ENCODE results near the gene UBE3A.
"Not testable (repeated sequence)": the region's sequence is repeated elsewhere in the genome, so short reads cannot be mapped to it uniquely, and the experiment has no call there.

UBE3A gene

DNA sequence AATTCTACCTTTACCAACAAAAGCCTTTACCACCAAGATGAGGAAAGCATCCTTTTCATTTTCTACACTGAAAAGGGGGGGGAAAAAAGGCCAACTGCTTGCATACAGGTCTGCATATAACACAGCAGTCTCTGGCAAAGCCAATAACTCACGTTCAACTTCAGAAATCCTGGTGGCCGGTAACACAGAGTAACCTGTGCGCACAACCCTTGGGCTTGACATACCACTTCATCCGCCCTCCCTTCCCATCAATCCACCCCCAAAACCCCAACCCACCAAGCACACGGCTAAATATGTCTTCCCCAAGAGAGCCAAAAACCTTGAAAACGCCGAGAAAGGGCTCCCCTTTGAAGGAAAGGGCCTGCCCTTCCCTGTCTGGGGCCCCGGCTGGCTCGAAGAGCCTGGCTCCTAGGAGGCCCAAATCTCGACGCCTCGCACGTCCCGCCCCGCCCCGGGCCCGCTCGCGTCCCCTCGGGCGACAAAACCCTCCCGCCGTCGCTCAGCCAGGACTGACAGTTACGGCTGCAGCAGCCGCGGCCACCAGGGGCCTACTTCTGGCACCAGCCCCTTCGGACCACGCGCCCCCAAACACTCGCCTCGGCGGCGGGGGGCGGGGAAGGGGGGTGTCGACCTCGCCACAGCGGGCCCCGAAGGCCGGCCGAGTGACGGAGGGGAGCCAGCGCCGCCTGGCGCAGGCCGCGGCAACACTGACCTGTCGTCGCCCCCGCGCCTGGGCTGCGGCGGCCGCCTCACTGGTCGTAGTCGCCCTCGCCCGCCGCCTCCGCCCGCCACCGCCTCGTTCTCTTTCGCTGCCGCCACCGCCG lies 835 bp downstream of the UBE3A start:
- DNase-seq = peak; percentile 29

DNA sequence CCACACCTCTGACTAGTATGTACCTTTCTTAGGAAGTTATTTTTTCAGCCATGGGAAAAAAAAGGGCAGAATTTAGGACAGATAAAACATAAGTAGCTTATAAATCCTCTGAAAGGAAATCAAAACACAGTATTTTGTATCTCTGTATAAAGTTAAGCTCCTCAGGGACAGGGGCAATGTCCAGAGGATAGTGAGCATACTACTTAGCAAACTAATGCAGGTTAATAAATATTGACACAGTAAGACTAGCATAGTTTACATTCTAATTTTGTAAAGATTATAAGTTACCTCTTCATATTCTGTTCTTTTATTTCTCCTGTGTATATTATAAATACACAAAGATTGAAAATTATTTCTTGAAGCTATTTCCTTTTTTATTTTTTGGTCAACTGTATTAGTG lies 2.1 kb downstream of the UBE3A start:
- no peak for DNase-seq

DNA sequence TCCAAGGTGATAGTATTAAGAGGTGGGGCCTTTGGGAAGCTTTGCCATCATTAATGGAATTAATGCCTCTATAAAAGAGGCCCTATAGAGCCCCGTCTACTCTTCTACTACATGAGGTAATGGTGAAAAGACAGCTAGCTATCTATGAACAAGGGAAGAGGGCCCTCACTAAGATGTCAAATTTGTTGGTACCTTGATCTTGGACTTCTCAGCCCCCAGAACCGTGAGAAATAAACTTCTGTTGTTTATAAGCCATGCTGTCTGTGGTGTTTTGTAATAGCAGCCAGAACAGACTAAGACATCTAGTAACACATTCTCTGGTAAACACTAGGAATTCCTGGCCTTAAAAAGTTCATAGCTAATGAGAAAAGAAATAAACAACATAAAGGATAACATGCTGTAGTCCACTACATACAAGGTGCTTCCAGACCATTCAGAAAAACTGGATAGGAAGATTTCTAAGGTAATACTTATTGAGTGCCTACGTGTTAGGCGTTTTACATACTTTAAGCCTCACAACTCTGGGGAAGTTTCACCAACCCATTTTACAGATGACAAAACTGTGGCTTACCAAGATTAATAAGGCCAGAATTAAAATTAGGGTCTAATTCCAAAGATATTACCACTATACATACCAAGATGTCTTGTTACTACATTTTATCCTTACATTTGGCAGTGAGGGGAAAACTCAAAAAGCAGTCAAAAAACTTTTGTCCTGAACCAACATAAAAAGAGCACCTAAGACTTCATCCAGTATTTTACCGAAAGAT lies 3.2 kb downstream of the UBE3A start:
- no peak for DNase-seq

DNA sequence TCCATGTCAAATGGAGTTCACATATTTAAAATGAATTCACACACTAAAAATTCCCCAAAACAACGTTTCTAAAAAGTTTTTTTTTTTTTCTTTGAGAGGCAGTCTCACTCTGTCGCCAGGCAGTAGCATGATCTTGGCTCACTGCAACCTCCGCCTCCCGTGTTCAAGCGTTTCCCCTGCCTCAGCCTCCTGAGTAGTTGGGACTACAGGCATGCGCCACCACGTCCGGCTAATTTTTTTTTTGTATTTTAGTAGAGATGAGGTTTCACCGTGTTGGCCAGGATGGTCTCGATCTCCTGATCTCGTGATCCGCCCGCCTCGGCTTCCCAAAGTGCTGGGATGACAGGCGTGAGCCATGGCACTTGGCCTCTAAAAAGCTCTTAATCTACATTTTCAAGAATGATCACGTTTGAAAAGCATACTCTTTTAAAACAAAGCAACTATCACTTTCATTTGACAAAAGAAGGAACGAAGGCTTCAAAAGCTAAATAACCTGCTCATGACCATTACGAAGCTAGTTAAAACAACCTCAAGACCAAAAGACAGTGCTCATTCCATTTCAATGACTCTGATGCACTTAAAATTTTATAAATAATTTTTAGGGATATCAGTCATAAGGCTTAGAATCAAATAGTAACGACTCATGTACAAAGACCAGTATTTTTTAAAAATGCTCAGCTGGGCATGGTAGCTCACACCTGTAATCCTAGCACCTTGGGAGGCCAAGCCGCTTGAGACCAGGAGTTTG lies 5.5 kb downstream of the UBE3A start:
- DNase-seq = no peak

DNA sequence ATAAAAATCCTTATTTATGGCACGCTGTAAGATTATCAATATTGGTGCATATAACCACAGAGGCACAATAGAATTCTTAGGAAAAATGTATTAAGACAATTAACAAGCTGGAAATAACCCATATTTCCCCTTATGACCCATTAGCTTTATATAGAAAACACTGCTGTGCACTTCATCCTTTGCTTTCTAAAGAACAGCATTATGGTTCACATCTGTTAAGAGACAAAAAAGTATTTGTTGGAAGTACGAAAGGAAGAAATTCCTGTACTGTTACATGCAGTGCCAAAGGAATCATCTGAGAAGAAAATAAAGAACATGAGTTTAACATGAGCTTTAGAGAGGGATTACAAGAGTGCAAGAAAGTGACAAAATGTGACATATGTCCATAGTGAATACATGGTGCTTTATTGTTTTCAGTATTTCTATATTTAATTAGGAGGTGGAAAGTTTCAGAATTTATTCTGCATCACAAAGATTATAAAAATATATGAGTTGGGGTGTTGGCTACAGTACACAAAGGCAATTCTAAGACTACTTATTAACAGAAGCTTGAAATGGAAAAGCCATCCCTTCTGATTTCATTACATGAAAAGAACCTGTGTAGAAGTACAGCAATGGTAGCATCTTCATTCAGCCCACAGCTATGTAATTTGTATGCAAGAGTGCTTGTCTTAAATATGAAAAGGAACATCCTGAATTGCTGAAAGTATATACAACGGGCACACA lies 6.8 kb downstream of the UBE3A start:
- no peak for DNase-seq

DNA sequence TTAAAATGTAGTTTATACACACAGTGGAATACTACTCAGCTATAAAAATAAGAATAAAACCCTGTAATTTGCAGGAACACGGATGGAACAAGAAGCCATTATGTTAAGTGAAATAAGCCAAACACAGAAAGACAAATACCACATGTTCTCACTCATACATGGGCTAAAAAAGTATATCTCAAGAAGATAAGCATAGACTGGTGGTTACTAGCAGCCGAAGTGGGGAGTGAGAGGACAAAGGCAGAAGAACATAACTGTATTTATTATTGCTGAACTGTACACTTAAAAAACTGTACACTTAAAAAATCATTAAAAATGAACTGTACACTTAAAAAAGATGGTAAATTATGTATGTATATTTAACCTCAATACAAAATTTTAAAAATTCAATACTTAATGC lies 11.0 kb downstream of the UBE3A start:
- no peak for DNase-seq

DNA sequence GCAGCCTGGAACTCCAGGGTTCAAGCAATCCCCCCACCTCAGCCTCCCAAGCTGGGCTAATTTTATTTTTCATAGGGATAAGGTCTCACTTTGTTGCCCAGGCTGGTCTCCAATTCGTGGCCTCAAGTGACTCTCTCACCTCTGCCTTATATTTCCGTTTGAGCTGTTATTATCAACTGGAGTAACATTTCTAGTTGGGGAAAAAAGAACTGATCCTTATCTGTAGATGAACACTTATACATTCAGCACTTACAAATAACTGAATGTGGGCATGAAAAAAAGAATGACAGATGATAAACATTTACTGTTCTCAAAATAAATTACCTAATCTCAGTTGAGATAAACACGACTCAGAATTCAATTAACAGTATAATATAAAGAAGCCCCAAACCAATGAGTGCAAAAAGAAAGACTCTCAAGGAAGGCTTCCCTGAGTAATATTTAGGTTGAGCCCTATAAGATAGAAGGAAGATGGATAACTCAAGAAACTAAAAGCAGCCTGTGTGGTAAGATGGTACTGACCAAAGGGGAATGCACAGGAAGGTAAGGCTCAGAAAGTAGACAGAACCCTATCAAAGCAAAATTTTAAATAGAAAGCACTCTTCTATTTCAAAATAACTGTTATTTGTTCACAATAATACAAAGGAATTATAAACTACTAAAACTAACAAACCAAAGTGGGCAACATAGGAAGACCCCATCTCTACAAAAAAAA lies 11.8 kb downstream of the UBE3A start:
- DNase-seq = no peak

DNA sequence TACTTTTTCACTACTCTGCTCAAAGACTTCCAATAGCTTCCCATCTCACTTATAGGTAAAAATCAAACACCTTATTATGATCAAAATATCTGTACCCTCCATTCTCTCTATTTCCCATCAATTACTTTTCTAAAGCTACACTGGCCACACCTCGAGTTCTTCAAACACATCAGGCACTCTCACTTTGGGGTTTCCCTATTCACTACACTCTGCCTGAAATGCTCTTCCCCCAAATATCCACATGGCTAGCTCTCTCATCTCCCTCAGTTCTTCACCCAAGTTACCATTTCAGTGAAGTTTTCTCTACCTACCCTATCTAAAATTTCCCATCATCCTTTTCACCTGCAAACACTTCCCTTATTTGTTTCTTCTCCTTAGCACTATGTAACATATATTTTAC lies 14.8 kb downstream of the UBE3A start:
- DNase-seq = no peak

DNA sequence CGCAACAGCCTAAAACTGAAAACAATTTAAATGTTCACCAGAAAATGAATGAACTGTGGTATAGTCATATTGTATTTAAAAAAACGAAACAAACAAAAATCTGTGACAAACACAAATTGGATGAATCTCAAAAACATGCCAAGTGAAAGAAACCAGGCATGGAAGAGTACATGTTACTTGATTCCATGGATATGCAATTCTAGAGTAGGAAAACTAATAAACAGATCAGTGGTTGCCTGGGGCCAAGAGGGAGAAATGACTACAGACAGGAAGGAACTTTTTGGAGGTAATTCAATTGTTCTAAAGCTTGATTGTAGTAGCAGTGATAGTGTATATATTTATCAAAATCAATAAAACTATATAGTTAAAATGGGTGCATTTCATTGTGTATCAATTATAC lies 16.8 kb downstream of the UBE3A start:
- no peak for DNase-seq

DNA sequence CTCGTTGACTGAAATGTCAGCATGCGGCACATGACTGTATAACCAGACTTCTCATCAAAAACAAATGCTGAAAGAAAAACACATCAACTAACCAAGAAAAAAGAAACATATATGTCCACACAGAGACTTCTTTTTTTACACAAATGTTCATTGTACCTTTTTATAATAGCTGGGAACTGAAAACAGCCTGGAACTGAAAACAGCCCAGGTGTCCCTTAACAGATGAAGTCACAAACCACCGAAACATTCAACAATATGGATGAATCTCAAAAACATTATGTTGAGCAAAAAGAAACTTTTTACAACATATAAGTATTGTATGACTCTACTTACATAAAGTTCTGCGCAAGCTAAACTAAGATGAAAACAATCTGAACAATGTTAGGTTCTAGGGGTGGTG lies 20.6 kb downstream of the UBE3A start:
- no peak for DNase-seq

DNA sequence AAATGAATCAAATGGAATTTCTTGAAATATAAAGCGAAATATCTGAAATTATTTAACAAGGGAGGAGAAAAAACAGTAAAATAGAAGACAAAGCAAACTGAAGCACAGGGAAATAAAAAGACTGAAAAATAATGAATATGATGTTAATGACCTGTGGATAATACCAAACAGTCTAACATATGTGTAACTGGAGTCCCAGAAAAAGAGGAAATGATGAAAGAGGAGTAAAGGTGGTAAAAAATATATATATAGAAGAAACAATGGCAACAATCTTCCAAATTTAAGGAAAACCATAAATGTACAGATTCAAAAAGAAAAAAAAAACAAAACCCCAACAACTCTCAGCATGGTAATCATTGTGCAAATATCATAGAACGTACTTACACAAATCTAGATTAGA lies 21.2 kb downstream of the UBE3A start:
- DNase-seq = no peak

DNA sequence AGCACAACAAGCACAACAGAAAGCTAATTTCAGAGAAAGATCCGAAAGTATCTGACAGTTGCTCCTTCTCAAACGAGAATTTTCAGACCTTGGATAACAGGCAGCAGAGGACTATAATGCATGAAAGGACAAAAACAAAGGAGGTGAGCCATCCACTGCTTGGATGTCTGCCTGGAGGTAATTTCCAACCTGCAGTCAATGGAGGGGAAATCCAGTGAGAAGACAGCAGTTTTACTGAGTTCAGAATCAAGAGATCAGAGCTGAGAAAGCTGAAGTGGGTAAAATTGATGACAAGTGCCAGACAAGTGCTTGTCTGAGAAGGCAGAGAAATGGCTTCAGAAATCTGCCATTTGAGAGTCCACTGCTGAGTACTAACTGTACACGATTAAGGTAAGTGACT lies 22.1 kb downstream of the UBE3A start:
- DNase-seq = peak; percentile 37

DNA sequence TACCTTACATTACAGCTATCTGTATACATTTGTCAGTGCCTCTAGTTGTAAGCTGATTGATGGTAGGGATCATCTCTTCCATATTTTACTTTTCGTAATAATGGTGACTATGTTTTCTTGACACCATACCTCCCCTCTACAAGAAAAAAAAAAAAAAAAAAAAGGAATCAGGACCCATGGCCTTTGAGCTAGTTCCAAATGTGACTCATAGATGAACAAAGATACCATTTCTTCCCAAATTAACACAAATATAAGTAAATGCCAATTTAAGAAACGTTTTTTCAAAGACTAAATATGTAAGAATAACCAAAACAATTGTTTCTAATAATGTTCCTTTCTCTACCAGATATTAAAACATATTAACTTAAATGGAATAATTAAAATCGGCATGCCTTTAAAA lies 23.1 kb downstream of the UBE3A start:
- no peak for DNase-seq

DNA sequence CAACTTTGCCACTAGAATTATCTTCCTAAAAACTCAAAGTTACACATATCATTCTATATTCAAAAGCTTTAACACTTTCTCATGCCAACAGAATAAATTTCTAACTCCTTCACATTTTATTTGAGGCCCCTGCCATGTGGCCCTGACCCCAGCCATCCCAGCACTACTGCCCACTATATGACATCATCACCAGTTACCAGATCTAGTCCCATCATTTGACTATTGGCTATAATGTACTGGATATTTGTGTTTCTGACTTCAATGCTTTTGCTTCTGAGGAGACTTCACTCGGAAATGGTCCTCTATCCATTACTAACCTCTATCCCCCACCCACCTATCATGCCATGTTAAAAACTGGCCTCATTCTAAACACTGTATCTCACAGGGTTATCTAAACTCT lies 23.6 kb downstream of the UBE3A start:
- DNase-seq = no peak

DNA sequence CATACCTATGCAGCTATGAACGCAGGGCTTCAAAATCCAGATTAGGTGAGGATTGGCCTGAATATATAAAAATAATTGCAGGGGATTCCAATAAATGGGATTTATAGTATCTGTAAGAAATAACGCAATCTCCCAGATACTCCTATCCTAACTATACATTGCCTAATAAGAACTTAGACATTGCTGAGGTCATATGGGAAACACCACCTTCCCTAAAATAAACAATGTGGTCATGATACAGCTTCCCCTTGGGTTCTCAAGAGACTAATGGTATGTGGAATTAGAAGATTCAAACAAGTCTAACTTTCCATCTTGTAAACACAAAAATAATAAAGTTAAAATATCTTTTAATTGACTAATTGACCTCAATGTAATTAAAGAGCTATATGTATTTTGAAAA lies 28.2 kb downstream of the UBE3A start:
- DNase-seq = no peak

DNA sequence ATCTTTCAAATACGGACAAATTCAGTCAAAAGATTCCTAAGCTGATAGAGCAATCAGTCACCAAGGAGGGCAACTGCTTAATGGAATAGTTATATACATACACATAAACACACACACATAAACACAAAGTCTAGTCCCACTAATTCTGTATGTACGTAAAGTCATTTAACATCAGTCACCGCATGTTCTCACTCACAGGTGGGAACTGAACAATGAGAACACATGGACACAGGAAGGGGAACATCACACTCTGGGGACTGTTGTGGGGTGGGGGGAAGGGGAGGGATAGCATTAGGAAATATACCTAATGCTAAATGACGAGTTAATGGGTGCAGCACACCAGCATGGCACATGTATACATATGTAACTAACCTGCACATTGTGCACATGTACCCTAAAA lies 29.1 kb downstream of the UBE3A start:
- DNase-seq = not testable (repeated sequence)

DNA sequence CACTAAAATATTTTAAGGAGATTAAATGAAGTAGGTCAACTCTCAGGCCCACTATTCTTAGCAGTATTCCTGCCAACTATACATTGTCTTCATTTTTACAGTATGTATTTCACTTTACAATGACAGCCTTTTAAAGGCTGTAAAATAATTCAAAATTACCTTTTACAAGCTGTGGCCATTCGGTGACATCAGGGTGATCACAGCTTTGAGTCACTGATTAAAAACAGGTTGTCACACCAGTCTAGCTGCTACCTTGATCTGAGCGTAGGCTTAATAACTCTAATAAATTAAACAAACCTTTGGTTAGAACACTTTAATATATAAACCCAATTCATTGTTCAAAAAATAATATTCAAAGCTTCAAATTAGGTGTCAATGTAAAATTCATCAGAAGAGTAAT lies 29.9 kb downstream of the UBE3A start:
- DNase-seq = no peak

DNA sequence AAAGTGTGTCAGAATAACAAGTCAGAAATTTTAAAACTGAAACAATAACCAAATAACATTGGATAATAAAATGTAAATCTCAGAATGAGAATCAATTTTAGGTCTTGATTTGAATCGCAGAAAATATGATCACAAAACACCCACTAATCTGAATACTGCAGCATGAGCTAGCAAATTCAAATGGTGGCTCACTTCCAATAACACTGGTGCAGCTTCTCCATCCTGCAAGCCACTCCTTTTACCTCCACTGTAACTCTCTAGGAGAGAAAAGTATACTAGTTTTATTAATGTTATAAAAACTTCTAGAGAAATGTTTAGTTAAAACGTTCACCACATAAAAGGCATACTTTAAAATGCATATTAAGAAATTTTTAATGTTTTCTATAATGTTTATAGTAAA lies 30.4 kb downstream of the UBE3A start:
- no peak for DNase-seq

DNA sequence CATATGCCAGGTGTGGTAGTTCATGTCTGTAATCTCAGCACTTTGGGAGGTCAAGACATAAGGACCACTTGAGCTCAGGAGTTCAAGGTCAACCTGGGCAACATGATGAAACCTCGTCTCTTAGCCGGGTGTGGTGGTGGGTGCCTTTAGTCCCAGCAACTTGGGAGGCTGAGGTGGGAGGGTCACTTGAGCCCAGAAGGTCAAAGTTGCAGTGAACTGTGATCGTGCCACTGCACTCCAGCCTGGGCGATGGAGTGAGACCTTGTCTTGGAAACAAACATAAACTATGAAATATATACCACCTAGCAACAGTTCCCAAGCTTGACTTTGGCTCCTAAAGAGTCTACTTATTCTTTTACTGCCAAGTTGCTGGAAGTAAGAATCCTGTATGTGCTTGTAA lies 30.9 kb downstream of the UBE3A start:
- DNase-seq = no peak

DNA sequence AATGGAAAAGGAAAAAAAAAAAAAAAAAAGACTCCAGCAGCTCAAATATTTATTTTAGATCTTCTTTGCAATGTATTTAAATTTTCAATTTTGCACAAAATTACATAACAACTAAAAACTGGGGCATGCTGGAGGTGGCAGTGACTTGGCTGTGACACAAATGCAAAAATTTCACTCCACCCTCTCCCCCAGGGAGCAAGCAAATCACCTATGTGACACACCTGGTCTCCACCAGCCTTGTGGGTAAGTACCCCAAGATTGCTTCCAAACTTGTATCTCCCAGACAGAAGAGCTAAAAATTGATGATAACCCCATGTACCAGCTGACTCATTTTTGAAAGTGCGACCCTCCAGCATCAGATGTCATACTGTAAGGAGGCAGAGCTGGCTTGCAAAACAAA lies 32.0 kb downstream of the UBE3A start:
- DNase-seq = no peak

DNA sequence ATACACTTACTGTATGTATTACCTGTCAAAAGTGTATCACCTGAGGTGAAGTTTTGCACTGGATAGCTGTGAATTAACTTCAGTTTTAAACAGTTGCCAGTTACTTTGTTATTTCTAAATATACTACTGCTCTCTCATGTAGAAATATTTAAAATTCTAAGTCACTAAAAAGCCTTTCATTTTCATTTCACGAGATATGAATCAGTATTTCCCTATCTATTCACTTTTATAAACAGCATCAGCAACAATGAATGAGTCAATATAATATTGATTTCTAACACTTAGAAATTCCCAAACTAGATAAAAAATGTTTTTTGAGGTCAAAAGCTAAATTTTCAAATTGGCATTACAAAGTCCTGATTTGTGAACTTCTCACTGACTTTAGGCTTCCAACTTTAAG lies 32.6 kb downstream of the UBE3A start:
- DNase-seq = no peak

DNA sequence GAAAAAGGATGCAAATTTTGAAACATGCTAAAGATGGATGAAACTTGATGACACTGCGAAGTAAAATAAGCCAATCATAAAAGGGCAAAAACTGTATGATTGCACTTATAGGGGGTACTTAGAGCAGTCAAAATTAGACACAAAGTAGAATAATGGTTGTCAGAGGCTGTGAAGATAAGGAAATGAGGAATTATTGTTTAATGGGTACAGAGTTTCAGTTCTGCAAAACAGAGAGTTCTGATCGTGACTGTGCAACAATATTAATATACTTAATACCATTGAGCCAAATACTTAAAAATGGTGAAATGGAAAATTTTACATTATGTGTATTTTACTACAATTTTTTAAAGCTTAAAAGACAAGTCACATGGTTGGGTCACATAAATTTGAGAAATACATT lies 35.1 kb downstream of the UBE3A start:
- no peak for DNase-seq

DNA sequence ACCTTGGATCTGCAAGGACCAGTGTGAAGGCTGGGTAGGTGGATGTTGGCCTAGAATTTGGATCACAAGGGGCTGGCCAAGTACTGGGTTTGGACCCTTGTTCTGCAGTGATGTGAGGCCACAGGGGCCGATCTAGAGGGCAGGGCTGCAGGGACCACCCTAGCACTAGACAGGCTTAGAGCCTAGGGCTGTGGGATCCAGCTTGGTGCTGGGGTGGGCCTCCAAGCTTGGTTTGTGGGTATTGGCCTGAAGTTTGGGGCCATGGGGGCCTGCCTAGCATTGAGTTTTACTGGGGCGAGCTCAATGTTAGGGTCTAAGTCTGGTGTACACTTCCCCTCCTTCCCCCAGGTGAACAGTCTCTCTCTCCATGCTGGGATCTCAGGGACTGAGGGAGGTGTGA lies 36.5 kb downstream of the UBE3A start:
- no peak for DNase-seq
